ENCODE results near the gene HIGD1A. TPM values are rescaled to one million over a fixed set of nuclear protein-coding genes. Genes with fewer than 3 reads are reported as not detected.

The HIGD1A gene
- total and polyA plus RNA-seq, 2 of the 8 experiments (the other 6 are each of a cell fraction or from before 2014, with no cell fraction given), result 67.3 to 95.4 TPM

DNA sequence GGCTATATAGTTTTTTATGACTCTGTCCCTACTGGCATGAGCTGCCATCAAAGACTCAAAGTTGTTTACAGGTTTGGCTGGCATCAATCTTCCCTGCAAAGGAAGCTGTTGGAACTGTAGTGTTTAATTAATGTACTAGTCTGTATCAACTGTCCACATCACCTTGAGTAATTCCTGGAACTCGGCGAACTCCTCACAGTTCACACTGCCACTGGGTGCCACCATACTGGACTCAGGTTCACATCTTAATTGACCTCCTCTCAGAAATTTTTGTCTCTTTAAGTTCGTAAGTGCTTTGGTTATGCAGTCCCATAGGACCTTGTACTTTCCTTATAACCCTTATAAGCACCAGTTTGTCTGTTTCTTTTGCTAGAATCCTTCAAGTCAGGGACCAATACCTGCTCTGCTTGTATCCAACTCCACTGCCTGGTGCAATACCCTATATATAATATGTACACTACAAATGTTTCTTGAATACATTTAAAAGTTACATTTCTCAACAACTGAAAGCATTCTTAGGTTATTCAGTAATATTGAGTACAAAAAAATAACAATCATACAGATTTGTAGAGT lies 3.2 kb downstream of the HIGD1A start (continued):
- TF ChIP-seq KDM5A (IDR thresholded peaks at IDR 0.05; ENCODE audit: low read length) (no peak), PHF8 (conservative IDR thresholded peaks at IDR 0.05; ENCODE audit: low read depth, low read length) (no peak)

All from H1 (cell line).